ENCODE measurements around the gene BOC. TPM values are rescaled to one million over a fixed set of nuclear protein-coding genes. Genes with fewer than 3 reads are reported as not detected.

The BOC gene
- total and polyA plus RNA-seq, 12 donors: 2.1 to 13.9 (median 4.9) TPM

DNA sequence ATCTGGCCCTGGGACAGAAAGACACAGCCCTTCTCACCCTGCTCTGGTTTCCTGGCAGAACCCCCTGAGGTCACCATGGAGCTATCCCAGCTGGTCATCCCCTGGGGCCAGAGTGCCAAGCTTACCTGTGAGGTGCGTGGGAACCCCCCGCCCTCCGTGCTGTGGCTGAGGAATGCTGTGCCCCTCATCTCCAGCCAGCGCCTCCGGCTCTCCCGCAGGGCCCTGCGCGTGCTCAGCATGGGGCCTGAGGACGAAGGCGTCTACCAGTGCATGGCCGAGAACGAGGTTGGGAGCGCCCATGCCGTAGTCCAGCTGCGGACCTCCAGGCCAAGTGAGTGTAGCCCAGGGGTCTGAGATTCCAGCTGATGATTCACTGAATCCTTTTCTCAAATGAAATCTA is 61.7 kb downstream of the BOC start:
- WGBS, 2 donors: 93 to 96% methylated on average over 15 of the region's 15 CpGs
- TF ChIP-seq, protein P1, sequence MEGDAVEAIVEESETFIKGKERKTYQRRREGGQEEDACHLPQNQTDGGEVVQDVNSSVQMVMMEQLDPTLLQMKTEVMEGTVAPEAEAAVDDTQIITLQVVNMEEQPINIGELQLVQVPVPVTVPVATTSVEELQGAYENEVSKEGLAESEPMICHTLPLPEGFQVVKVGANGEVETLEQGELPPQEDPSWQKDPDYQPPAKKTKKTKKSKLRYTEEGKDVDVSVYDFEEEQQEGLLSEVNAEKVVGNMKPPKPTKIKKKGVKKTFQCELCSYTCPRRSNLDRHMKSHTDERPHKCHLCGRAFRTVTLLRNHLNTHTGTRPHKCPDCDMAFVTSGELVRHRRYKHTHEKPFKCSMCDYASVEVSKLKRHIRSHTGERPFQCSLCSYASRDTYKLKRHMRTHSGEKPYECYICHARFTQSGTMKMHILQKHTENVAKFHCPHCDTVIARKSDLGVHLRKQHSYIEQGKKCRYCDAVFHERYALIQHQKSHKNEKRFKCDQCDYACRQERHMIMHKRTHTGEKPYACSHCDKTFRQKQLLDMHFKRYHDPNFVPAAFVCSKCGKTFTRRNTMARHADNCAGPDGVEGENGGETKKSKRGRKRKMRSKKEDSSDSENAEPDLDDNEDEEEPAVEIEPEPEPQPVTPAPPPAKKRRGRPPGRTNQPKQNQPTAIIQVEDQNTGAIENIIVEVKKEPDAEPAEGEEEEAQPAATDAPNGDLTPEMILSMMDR (IDR thresholded peaks at IDR 0.05): no peak
- intact Hi-C loops (cut with DNase I): no loop called here
- H3K4me1 ChIP-seq: peaks cover 0 to 25% (median 13%) of the 10 kb centered on the region in 9 donors
- peaks cover 0 to 57% (median 0%) of the 10 kb centered on the region in 9 donors for H3K36me3 ChIP-seq
- no peak overlapping the region for H3K4me3 ChIP-seq
- H3K27ac ChIP-seq: no peak overlapping the region
- DNase-seq (no peak), ATAC-seq (no peak)
- peaks cover 0 to 4% (median 0%) of the 10 kb centered on the region in 7 donors for H3K27me3 ChIP-seq
- H3K9me3 ChIP-seq: no peaks in the 10 kb centered on the region

DNA sequence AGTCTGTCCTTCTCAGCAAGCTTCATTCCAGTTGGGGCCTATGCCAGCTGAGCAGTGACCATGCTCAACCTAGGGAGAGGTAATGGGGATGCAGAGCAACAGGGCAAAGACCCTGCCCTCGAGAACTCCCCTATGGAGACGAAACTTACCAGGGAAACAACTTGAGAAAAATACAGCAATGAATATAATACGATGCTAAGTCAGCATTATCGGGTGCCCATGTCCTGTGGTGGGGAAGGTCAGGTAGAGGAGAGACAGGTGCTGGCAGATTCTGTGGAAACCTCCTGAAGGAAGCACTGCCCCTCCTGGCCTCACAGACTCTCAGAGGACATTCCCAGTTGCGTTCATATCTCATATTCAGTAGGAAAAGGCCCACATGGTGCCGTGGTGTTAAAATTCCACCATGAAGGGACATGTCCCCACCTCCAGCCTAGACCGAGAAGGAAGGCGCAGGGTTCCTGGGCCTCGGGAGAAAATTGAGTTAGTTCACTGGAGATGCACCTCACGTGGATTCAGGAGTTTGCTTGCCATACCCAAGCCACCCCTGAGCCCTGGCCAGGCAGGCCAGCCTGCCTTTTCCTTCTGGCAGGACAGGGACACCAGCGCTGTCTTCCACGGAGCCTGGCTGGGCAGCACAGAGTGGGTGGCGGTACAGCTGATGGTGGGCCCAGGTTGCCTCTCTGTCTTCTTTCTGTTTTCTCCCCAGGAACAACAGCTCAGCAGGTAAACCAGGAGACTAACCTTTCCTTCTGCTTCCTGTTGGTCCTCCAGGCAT is 62.4 kb downstream of the BOC start:
- peaks cover 0 to 59% (median 0%) of the 10 kb centered on the region in 9 donors for H3K36me3 ChIP-seq
- no peak overlapping the region for H3K4me3 ChIP-seq
- peaks cover 0 to under 1% (median 0%) of the 10 kb centered on the region in 7 donors for H3K27me3 ChIP-seq
- peaks cover 0 to 25% (median 13%) of the 10 kb centered on the region in 9 donors for H3K4me1 ChIP-seq
- no peaks in the 10 kb centered on the region for H3K9me3 ChIP-seq
- DNase-seq: no peak
- ATAC-seq: no peak
- whole genome bisulfite sequencing, 2 donors: 90 to 92% methylated on average over 13 of the region's 13 CpGs
- no peak overlapping the region for H3K27ac ChIP-seq
- intact Hi-C loops (cut with DNase I): no loop called here
- TF ChIP-seq, protein P1 (IDR thresholded peaks at IDR 0.05): no peak

DNA sequence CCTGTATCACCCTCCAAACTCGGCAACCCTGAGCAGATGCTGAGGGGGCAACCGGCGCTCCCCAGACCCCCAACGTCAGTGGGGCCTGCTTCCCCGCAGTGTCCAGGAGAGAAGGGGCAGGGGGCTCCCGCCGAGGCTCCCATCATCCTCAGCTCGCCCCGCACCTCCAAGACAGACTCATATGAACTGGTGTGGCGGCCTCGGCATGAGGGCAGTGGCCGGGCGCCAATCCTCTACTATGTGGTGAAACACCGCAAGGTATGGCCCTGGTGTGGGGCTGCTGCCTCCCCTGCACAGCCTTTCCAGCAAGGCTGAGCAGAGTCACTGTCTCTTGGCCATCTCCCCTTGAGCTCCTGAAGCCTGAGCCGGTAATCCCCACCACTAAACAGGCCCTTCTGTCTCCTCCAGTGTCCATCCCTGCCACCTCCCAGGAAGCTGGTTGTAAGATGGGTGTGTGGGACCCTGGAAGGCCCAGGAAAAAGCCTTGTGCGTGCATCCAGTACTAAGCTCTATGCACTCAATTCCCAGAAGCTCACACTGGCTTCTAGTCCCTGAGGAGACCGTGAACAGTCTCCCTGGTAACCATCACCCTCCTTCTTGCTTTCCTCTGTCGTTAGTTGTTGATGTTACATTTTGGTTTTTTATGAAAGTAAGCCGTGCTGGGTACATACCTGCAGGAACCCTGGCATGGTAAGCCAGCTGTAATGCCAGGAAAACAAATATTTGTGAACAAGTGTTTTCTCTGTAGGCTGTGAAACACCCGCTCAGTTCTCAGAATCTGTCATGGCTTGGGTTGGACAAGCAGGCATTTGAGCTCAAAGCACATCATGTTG is 63.3 kb downstream of the BOC start:
- H3K27me3 ChIP-seq: no peaks in the 10 kb centered on the region
- peaks cover 0 to 62% (median 0%) of the 10 kb centered on the region in 9 donors for H3K36me3 ChIP-seq
- TF ChIP-seq, protein P1 (IDR thresholded peaks at IDR 0.05): no peak
- no peaks in the 10 kb centered on the region for H3K9me3 ChIP-seq
- peak overlapping the region in 4 of 10 donors; percentile 72 to 81 (median 78) for H3K27ac ChIP-seq
- intact Hi-C loops (cut with DNase I): no loop called here
- no peak for DNase-seq
- no peak for ATAC-seq
- no peak overlapping the region for H3K4me3 ChIP-seq
- H3K4me1 ChIP-seq: peaks cover 0 to 25% (median 13%) of the 10 kb centered on the region in 9 donors
- 90 to 94% methylated on average over 20 of the region's 20 CpGs for WGBS, 2 donors

DNA sequence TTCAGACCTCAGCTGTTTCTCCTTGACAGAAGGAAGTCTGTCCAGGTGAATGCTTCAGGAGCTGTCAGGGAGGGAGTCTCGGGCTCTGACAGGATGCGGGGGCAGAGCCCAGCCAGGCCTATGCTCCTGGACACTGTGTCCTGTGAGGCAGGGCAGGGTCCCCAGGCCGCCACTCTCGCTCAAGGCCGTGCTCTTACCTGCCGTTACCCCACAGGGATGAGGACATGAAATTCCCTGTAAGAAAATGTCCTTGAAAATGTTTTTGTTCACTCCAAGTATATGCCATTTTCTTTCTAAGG is 63.9 kb downstream of the BOC start:
- TF ChIP-seq, protein P1 (IDR thresholded peaks at IDR 0.05): no peak
- WGBS, 2 donors: 87 to 90% methylated on average over 6 of the region's 6 CpGs
- peak overlapping the region in 8 of 10 donors; percentile 32 to 81 (median 76) for H3K27ac ChIP-seq
- no peak for DNase-seq
- H3K9me3 ChIP-seq: no peaks in the 10 kb centered on the region
- H3K4me1 ChIP-seq: peaks cover 0 to 25% (median 13%) of the 10 kb centered on the region in 9 donors
- no peak for ATAC-seq
- no peaks in the 10 kb centered on the region for H3K27me3 ChIP-seq
- peaks cover 0 to 62% (median 0%) of the 10 kb centered on the region in 9 donors for H3K36me3 ChIP-seq
- intact Hi-C loops (cut with DNase I): no loop called here
- no peak overlapping the region for H3K4me3 ChIP-seq
